Activated CD4-positive, alpha-beta T cell treated with anti-CD3 and anti-CD28 coated beads, Interleukin-2, amount 50 U/mL, for 4 hours (primary cell): ENCODE measurements around the gene LAGE3.

Source experiments
- DNase-seq, 2 experiments: peaks; one replicate each; pipeline ENCODE4 v3.0.0-alpha.2; 2020

Gene LAGE3, protein sequence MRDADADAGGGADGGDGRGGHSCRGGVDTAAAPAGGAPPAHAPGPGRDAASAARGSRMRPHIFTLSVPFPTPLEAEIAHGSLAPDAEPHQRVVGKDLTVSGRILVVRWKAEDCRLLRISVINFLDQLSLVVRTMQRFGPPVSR

DNA sequence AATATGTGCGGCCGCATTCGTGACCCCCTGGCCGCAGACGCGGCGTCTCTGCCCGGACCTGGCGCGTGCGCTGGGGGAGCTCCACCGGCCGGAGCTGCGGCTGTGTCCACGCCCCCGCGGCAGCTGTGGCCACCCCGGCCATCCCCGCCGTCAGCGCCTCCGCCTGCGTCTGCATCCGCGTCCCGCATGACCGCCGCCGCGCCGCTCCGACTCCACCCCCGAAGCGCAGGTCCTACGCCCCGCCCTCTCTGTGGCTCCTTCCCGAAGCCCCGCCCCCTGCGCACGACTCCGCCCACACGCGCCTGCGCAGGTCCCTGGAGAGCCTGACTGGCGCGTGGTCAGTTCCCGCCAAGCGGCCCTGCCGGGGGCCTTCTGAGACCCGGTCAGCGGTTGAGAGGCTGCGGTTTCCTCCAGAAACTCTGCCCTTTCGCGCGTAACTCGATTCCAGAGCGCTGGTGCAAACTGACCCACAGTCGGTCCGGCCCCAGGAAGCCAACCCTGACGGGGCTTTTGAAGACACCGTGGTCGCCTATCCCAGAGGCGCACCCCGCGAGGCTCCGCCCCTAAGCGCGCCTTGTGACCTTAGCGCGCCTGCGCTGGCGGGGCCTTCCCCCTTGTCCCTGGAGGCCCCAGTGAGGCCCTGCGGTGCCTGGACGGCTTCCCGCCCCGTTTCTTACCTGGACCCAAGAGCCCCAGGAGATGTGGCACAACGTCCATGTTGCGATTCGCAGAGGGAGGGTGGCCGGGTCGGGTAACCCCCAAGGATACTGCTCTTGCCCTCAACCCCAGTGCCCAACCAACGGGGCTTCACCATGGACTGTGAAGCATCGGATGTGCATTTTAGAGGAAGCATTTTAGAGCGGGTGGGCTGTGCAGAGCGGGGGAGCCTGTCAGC, at the start of gene LAGE3:
Gene LAGE3 (minus strand): TSS at position 554 of the 895 bp plus-strand sequence. CDS start 366 bp downstream, at position 188.
- DNase-seq: peak; percentile 89 to 90

DNA sequence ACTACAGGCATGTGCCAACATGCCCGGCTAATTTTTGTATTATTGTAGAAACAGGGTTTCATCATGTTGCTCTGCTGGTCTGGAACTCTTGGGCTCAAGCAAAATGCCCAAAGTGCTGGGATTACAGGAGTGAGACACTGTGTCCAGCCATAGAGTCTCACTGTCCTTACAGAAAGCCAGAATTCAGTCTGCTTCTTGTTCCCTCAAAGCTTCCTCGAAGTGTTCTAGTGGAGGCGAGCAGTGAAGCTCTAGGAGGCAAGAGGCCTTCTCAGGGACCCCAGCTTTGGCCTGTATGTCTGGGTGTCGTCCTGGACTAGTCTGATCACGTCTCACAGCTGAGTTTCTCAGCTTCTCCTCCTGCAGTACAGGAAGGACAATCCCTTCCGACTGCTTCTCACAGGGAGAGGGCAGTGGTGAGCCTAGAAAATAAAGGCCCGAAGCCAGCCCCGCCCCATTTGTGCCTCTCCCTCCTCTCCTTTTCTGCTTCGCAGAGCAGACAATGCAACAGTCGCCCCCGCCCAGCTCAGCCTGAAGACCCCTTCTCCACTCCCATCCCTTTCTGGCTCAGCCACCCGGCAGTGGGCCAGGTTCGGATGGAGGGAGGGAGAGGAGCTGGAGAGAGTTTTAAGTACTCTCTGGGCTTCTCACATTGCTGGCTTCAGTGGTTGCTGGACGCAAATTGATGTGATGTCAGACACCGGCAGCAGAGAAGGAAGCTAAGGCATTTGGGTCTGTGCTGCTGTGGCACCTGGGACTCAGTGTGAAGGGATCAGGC, 48.0 kb upstream of the LAGE3 start:
- DNase-seq: peak; percentile 53 to 55

DNA sequence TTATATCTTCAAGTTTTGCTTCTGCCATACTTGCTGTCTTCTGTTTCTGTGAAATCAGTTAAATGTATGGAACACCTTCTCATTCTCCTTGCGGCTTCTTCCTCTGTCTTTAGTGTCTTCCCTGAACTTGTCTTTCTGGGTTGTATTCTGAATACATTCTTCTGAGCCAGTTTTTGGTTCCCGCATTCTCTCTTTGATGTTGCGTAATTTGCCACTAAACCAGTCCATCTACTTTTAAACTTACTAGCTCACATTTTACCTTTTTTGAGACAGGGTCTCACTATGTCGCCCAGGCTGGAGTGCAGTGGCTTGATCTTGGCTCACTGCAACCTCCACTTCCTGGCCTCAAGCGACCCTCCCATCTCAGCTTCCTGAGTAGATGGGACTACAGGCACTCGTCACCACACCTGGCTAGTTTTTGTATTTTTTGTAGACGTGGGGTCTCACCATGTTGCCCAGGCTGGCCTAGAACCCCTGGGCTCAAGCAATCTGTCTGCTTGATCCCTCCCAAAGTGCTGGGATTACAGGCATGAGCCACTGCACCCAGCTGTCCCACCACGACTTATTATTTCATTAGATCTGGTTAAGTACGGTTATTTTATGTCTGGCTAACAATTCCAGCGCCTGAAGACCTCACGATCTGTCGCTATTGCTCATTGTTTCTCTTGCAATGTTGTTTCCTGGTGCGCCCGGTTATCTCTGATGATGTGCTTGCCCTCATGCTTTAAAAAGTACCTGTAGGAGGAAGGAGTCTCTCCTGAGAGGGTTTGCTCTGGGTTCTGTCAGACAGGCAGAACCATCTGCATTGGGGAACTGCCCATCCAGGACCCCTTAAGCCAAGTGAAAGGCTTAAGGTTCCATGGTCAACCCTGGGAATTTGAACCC, 46.8 kb upstream of the LAGE3 start:
- DNase-seq: no peak

DNA sequence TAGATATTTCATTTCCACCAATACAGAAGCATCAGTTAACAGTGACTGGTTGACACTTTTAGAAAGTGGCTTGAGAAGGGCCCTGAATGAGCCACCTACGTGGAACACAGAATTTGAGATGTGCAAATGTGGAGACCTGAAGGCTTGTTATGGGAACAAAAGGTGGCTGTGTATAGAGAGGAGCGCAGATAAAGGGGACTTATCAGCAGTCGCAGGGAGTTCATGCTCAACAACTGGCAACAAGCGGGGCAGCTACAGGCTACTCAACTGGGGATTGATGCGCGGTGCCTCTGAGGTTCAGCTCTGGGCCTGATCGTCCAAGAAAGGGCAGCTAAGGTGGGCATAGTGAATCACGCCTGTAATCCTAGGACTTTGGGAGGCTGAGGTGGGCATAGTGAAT, 40.3 kb upstream of the LAGE3 start:
- DNase-seq: no peak

DNA sequence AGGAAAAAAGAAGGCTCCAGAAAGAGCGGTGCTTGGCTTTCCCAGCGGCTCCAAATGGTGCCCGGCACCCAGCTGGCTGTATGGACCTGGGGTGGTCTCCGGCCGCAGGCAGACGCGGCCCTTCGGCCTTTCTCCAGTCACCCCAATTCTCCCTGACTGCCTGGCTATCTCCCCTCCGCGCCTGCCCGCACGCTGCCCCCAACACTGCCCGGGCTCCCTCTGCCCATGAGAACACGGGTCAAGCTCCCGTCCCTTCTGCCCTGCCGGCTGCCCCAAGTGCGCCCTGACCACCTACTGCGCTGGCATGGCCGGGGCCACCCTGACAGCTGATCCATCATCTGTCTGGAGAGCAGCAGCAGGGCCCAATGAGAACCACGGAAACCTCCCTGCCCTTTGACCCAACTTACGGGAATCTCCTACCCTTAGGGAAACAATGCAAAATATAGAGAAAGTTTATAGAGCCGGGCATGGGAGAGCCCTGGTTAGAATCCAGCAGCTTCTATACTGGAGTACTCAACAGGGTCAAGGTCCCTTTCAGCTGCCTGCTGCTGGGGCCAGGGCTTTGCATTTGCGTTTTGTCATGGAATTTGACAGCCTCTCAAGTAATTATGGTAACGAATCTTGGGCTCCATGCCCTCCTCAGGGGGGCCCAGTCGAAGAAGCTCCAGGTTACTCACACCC, 38.2 kb upstream of the LAGE3 start:
- DNase-seq: no peak

DNA sequence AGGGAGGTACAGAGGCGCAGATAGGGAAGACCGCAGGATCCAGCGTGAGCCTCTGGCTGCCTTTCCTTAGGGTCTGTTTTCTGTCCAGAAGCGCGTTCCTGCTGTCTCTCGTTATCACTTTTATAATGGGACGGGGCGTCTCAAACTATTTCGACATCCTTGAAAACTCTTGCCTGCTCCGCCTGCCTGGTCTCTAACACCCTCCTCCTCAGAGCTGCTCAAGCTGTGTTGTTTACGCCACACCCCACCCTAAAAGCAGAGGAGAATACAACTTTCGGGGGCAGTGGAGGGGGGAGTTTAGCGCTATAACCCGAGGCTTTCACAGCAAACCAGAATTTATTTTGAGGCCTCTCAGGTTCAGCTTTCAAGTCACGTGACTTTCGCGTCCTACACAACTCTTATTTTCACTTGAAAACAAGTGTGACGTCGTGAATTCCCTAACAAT, 37.6 kb upstream of the LAGE3 start:
- no peak for DNase-seq

DNA sequence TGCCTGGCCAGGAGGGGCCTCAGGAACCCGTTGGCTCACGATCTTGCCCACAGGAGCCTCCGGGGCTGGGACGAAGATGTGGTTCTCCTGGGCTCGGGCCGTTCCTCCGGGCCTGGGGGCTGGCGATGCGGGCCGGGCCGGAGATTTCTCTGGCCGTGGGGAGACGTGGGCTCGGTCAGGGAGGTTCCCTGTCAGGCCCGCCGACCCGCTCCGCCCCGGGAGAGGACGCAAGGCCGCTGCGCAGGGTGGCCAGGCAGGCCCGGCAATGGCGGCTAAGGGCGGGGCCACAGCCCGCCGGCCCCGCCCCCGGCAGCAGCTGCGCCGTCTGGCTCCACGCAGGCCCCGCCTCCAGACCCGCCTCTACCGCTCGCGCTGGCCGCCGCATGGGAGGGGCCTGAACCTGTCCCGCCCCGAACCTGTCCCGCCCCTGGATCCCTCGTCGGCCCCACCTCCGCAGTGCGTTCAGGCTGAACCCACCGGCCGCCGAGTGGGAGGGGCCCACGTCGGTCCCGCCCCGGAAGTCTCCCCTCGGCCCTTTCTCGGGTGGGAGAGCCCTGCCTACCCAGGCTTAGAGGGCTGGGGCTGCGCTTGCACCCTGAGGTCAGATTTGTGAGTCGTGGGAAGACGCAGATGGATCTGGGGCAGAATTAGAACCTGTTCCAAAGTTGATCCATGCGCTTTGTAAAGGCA, 37.0 kb upstream of the LAGE3 start, which contains the start of gene FAM3A:
Gene FAM3A (minus strand): TSS at position 267 of the 690 bp plus-strand sequence. CDS start 460 bp downstream, outside the sequence.
- peak; percentile 87 to 88 for DNase-seq

DNA sequence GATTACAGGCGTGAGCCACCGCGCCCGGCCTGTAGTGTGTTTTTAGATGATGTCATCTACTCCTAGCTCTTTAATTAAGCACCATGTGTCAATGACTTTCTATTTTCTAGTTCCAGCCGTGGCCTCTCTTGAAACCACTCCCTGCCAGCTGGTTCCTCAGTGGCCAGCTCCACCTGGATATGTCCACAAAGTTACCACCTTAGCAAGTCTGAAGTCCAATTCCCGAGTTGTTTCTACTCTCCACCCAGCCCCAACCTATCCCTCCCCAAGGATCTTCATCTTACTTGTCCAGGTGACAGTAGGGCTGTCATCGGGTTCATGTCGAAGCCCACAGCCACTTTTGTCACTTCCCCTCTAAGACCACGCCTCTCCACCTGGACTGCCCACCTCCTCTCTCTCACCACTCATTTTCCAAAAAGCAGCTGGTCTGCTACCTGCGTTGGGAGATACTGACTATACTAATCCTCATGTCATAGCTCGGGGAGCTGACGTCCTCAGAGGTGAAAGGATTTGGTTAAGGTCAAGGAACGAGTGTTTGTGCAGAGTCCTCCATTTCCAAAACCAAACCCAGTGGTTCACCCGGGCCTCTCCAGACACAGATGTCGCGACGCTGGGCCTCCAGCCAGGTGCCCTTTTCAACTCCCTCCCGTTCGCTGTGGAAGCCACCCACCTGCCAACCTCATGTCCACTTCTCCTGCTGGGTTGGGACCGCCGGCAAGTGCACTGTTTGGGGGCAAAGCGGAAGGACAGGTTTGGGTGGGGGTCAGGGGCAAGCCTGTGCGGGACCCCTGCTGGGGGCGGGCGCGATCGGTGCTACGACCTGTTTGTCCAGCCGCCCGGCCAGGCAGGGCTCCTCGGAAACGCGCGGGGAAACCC, 36.2 kb upstream of the LAGE3 start:
- no peak for DNase-seq

DNA sequence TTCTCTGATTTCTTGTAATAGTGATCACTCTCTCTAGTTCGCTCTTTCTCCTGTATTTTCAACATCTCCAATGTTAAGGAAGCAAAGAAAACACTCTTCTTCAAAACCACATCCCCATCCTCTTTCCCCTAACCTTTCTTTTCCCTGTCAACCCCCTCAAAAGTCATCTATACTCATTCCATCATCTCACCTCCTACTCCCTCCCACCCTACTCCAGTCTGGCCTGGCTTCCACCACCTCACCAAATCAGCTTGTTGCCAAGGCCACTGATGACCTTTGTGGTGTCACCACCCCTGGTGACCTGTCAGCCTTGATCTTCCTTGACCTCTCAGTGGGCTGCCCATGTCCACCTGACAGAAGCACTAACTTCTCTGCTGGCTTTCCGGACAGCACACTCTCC, 34.6 kb upstream of the LAGE3 start:
- no peak for DNase-seq

DNA sequence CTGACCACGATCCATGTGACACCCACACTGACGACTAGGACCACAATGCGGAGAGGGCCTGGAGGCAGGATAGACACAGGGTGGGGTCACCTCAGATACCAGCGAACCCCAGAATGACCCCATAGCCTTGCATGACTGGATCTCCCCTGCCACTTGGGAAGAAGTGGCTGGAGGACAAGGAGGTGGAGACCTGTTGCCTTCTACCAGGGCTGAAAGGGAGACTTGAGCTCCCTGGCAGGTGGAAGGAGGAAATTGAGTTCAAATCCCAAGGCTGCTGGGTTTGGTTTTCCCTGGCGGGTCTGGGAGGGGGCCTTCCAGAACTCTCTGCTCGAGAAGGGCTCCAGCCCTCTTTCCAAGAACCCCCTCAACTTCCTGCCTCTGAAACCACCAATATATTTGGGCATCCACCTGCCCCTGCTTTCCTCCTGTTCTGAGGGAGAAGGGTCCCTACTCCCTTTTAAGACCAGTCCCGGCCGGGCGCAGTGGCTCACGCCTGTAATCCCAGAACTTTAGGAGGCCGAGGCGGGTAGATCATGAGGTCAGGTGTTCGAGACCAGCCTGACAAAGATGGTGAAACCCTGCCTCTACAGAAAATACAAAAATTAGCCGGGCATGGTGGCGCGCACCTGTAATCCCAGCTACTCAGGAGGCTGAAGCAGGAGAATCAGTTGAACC, 33.9 kb upstream of the LAGE3 start:
- no peak for DNase-seq

DNA sequence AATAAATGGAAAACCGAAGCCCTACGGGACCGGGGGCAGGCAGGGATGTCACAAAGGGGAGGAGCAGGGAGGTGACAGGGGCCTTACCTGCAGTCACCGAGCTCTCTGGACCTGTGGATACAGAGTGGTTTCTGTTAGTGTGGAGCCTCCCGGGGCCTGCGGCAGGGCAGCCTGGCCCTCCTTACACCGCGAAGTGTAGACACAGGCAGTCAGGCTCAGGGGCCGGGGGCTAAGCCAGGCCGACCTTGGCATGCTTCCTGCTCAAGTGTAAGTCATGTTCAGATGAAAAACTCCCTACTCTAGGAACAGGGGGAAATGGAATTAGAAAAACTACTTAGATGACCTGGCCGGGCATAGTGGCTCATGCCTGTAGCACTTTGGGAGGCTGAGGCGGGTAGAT, 32.7 kb upstream of the LAGE3 start:
- no peak for DNase-seq

DNA sequence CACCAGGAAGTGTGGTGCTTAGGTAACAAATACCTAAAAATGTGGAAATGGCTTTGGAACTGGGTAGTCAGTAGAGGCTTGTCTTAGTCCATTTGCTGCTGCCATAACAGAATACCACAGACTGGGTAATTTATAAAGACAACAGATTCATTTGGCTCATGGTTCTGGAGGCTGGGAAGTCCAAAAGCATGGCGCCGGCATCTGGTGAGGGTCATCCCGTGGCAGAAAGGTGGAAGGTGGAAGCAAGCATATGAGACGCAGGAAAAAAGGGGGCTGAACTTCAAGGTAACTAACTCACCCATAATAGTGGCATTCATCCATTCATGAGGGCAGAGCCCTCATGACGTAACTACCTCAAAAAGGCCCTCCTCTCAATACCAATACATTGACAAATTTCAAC, 30.4 kb upstream of the LAGE3 start:
- DNase-seq: no peak

DNA sequence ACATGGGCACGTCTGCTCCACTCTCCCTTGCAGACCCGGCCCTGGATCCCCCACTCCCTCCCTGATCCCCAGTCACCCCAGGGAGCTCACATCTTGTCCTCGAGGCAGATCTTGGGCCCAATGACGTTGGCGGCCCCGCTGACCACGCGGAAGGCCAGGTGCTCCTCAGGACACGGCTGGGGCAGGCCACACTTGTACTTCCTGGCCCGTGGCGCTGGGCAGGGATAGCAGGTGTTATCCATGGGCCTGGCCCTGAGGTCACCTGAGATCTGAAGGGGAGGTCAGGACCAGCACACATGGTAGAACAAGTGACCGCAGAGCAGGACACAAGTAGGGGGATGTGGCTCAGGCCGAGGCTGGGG, 29.3 kb upstream of the LAGE3 start:
- DNase-seq: no peak

DNA sequence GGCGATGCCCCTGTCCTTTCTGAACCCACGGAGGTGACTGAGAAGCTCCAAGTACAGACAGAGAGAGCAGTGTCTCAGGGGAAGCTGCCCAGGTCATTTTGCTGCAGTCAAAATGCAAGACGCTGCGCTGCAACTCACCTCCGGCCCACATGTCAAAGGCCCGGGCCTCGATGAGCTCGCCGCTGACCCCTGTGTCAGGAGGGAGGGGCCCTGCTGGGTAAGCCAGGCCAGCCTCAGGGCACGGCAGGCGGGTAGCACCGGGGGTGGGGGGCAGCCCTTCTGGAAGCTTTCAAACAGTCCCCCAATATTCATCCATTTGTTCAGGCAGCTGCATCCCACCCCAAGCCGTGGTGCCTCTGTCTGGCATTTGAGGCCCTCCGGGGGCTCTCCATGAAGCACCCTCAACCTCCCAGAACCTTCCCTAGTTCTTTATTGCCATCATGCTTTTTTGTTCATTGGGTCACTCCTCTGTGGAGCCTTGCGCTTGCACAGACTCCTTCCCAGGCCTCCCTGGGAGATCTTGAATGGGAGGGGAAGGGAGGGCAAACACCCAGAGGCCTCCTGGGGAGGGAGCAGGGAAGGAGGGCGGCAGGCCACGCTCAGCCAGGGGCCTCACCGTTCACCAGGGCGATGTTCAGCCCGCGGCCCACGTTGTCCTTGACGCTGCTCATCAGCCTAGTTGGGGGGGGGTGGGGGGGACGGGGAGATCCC, 28.7 kb upstream of the LAGE3 start:
- no peak for DNase-seq

DNA sequence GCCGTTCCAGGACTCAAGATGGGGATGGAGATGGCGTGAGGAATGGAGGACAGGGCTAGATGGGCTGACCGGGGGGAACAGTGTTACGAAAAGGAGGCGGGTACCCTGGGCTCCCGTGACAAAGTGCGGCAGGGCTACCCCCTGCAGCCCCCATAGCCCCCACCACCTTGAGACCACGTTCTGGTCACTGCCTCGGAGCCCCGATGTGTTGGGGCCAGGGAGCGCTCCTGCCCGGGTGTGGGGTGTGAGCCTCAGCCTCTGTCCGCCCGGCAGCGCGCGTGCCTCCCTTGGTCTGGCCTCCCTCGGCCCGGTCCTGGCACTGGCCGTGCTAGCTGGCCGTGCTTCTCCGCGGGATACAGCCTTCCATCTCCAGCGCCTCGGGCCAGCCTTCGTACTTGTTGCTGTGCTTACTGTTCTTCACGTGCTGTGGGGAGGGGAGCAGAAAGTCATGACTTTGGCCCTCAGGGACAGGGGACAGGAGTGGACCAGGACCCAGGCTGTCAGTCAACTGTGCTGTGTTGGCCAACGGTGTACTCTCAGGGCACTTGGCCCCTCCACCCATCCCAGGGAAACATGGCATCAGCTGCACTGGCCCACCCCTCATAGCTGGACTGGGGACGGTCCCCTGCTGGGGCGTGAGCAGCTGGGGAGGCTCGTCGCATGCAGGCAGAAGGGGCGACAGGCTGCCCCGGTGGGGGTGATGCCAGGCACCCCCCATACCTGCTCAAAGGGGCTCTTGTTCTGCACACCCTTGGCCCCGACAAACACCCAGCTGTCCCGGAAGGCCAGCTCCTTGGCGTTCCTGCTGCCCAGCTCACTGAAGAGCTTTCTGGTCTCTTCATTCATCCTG, 27.6 kb upstream of the LAGE3 start:
- DNase-seq: no peak

DNA sequence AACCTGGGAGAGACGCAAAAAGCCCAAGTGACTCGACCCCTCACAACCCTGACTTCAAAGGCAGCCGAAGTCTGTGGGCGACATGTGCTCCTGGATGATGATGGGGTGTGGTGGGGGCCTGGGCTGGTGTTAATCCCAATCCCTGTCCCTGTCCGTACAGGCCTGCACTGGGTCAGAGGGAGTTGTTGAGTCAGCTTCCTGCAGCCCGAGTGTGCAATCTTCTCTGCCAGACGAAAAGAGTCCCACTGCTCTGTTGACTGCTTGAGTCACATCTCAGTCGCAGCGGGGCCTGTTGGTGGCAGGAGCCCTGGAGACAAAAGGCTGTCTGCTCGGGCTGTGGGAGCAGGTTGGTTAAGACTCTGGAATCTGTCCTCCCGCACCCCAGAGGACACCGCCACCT, 26.7 kb upstream of the LAGE3 start:
- DNase-seq: no peak

DNA sequence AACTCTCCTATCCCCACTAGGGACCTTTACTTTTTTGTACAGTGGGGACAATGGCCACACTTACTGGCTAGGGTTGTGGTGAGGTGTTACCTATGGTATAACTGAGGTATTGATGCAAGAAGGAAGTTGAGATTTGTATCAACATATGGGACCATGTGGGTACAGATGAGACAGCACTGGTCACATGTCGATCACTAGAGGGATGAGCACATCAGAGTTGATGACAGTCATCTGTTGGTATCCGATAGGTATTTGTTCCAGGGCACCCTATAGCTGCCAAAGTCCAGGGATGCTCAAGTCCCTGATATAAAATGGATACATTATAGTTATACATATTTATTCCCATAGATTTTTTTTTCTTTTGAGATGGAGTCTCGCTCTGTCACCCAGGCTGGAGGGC, 23.9 kb upstream of the LAGE3 start:
- DNase-seq: no peak

DNA sequence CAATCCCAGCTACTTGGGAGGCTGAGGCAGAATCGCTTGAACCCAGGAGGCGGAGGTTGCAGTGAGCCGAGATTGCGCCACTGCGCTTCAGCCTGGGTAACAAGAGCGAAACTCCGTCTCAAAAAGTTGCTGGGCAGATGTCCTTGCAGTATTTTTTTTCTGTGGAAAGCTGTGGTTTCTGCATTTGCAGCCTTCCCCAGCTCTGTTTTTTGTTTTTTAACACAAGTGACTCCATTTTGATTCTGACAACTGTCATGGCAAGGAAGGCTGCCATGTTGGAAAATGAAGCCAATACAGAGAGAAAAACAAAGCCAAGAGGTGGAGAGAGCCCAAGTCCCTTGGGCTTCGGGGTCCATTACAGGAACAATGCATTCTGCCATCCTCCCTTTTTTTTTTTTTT, 23.0 kb upstream of the LAGE3 start:
- no peak for DNase-seq
